ENCODE results near the gene PNPLA4.

Gene PNPLA4, protein sequence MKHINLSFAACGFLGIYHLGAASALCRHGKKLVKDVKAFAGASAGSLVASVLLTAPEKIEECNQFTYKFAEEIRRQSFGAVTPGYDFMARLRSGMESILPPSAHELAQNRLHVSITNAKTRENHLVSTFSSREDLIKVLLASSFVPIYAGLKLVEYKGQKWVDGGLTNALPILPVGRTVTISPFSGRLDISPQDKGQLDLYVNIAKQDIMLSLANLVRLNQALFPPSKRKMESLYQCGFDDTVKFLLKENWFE

DNA sequence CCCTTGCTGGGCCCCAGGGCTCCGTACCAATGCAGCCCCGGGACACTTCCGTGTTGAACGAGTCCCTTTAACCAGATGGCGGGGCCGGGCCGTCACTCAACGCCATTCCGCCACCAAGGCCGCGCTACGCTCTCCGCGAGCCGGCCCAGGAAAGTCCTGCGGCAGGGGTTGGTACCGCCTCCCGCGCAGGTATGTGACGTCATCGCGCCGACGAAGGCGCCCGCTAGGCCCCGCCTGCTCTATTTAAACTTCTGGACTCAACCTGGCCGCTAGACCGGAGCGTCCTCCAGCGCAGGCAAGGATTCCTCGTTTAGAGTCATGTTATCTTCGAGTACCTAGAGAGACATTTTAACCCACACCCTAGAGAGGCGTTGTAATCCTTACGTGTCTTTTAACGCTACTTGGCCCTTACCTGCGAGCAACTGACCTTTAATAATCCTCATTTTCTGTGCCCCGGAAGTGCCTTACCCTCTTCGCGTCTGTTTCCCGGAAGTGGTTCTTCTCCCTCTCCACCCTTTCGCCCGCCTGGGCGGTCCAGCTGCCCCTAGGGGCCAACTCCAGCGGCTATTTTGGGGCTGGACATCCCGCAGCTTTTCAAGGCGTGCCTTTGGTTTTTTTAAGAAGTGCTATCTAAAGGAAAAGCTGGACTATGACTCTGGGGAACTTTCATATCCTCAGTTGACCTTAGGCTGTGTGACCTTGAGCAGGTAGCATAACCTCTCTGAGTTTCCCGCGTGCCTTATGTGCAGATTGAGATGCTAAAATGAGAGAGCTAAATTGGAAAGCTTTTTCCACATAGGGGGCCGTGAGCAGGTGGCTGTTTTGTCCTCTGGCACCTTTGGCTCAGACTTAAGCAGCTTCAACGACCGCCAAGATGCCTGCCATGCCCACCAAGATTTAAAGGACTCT lies at the start of gene PNPLA4:
TSS of gene PNPLA4 (minus strand) at position 155 of the 909 bp plus-strand sequence. CDS start 1,294 bp downstream, outside the sequence.
- DNase-seq: peak; percentile 91

DNA sequence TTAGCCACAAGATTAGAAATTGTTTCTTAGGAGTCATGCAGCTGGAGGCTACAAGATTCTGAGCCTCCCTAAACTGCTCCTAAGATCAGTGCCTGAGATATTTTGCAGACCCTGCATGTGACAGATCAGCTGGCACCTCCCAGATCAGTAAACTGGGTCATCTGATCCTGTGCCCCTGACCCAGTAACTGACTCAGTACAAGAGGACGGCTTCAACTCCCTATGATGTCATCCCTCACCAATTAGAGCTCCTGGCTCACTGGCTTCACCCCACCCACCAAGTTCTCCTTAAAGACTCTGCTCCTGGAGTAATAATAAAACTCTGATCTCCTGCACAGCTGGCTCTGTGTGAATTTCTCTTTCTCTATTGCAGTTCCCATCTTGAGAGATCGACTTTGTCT lies 45.4 kb upstream of the PNPLA4 start:
- peak; percentile 5 for DNase-seq

DNA sequence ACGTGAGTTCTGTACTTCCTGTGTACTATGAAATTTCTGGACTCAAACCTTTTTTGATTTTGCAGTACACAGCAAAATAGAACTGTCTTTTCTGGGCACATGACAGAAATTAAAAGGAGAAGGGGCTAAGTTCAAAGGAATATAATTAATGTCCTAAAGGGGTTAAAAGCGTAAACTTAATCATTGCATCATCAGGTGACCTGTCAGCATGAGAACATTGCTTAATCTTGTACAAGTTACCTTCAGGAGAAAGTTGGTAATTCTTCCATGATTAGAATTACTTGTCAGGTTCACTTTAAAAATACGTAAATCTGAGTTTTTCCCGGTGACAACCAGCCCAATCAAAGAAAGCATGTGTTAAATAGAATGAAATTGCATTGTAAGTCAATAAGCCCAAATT lies 43.2 kb upstream of the PNPLA4 start:
- DNase-seq: no peak

DNA sequence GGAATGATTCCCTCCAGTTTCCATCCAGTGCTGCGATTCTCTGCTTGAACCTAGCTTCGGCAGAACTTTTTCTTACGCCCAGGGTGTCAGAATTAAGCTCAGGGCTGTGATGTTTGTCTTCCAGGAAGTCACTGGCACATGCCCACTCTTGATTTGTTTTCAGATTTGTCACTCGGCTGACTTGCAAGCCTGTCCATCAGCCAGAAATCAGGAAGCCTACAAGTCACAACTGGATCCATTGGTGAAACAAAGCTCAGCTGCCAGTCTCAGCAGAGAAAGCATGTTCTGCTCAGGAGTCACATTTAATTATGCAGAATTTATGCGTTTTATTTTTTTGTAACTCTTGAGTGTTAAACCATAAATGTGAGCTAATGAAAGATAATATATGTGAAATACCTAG lies 38.2 kb upstream of the PNPLA4 start:
- DNase-seq: no peak

DNA sequence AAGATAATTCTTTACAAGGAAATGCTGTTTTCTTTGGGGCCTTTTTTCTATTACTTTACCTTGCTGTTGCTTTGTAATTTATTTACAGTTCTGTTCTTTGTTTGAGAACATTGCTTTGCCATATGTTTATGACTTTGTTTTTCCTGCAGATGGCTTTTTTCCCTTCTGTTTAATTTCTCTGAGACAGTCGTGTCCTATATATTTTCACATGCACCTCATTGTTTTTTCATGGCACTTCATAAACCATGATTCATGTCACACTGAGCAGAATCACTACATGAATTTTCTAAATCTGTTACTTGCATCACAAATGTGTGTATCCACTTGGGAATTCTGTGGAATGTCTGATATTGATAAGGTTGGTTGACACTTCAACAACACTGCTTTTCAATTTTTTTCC lies 33.0 kb upstream of the PNPLA4 start:
- no peak for DNase-seq

DNA sequence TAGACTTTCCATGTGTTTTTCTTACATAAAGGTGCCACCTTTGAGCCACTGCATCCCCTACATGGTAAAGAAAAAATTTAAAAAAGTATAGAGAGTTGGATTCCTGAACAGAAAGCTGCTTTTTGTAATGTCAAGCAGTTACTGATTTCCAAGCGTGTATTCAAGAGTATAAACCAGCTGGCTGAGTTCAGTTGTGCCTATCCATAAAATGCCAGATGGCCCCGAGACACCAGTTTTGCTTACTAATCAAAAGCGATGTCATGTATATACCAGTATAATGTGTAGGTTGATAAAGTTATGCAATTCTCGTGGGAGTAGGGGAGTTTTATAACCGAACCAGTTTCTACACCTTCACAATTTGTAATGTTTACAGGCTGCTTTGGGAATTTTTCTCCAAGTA lies 26.2 kb upstream of the PNPLA4 start:
- no peak for DNase-seq

DNA sequence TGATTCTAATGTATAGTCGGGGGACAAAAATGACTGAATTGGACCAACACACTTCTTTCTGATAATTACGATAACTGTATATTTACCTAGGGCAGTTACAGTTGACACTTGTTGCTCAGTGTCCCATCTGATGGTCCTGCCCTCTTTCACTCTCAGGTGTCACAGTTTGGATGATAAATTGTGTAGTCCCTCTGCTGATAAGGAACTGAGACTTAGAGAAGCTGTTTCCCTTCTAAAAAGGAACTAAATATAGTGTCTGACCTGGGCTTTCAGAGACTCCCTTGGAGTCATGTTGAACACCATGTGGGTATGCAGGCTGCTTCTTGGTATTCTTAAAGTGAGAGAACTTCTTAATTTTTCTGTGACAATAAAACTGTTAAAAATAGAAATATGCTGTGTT lies 23.7 kb upstream of the PNPLA4 start:
- DNase-seq: no peak

DNA sequence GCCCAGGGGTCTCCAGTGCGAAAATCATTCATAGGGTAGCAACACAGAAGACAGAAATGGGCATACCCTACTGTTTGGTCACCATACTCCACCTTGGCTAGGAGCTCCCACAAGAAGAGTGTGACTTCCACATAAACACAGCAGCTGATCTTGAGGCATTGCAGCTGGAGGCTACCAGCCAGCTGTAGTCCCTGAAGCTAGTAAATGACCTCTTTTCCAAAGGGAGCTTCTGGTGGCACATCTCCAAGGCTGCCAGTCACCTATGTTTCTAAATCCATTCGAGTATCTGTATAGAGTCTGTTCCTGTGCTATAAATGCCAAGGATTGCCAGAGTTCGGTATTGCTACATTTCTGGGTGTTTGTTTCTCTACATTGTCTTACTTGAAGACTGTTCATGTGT lies 21.3 kb upstream of the PNPLA4 start:
- DNase-seq: no peak

DNA sequence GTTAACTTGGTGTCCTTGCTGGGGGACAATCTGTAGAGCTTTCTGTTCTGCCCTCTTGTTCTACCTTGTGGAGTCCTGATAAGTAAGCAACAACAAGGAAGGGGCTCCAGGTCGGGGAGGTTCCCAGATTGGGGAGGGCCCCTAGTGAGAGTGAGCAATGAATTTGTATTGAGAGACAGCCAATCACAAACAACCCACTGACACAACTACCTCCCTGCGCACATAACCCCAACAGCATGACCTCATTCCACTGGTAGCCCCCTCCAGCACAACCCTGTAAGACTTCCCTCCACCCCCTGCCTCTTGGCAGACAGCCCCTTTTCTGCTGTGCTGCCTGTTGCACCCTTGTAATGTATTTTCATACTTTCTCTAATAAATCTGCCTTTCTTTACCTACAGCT lies 19.7 kb upstream of the PNPLA4 start:
- no peak for DNase-seq

DNA sequence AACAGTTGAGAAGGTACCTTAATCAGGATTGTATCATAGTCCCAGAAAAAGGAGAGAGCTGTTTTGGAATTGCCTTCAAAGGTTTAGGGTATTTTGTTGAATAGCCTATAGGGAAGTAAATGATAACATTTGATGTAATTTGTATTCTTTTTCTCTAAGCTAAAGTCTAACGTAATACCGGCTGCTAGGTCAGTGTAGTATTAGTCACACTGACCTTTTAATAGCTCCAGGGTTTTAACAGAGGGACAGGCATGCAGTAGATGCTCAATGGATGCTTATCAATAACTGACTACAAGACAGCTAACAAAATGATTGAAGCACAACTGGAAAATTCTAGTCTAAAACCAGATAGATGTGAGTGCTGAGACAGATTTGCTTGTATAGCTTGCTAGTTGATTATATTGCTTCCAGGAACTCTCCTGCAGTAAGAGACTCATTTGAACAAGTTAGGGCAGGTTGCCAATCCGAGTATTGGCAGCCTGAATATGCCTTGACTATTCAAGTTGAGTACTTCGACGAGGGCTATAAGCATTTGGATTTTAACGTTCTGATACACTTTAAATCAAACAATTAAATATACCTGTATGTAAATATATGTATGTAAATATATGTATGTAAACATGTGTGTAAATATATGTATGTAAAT lies 16.5 kb upstream of the PNPLA4 start:
- no peak for DNase-seq

DNA sequence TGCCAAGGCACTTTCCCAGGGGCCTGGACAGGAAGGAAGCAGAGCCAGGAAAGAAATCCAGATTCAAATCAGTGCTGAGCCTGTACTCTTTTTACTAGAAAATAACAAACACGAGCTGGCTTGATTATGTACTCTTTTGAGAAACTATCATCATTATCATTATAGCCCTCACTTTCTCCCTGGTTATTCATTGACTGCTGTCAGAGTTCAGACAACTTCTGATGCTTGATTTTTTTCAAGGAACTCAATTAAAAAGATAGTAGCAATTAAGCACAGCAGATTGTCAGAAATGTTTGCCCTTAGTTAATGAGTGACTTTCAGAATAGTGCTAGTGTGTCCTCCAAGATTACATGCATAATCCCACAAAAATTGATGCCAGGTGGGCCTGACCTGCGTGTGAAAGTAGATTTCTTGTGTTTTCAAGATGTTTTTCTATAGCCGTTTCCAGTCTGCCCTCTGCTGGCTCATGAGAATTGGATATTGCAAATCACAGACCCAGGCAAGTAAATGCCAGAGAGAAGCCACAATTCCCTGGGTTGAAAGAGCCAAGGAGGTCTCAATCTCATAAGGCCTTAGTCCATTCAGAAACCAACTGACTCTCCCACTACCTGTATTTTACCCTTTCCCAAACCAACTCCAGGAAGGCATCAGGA lies 14.3 kb upstream of the PNPLA4 start:
- peak; percentile 54 for DNase-seq

DNA sequence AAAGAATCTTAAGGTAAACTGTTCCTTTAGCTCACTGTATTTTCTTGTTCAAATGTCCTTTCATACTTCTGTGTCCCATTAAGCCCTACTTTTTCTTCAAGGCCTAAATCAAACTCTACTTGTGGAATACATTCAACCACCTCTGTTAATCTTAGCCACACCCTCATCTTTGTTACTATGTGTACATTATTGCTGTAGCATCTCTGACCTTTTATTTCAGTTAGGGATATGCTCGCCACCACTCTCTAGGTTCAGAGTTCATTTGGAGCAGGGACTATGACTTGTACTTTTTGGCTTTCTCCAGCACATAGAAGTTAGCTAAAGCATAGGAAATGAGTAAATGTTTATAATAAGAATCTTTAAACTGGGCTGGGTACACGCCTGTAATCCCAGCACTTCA lies 6.8 kb upstream of the PNPLA4 start:
- DNase-seq: no peak

DNA sequence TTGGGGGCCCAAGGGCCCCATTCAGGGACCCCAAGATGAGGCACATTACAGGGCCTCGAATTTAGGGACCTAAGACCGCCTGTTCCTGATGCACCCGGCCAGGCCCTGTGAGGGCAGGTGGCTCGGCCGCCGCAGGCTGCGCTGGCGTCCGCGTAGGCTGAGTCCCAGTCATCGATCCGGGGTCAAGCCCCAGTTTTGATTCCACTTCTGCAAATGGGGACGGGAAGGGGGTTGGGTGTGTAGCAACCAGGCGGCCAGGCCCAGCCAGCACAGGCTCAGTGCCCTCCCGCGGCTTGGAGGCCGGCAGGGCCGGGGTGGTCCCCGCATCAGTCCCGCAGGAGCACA lies 327 bp downstream of the PNPLA4 start:
- DNase-seq: no peak

DNA sequence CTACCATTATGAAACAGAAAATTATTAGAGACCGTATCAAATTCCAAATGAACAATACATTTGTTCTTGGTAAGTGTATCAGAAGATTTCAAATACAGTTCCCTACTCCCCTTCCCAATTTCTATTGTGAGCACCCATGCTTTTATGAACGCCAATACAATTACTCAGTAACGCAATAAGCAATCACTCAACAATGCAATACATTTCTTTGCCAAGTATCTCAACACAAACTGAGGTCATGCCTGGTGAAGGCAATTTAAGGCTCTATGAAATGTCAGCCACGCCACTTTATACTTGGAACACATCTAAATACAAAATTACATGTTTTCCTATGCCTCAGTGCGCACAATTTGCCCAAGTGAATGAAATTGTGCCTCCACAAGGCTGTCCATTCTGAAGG lies 712 bp downstream of the PNPLA4 start:
- no peak for DNase-seq

DNA sequence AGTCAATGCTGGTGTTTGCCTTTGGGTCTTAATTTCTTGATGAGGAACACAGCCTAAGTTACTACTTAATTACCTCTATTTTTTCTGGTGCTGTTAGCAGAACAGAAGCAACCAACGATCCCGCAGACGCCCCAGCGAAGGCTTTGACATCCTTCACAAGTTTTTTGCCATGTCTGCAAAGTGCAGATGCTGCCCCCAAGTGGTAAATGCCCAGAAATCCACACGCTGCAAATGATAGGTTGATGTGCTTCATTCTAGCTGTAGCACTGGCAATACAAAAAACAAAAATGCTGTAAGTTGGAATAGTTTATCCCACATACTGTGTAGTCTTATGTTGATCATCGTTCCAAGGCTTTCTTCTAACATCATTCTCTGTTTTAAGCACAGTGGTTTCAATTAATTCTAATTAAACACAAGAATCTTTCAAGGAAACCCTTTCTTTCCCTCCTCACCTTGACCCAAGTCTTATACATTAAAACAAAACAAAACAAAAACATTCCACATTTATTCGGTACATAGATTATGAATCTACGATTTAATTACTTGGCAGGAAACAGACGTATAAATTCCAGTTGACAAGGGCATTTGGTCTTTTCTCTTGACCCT lies 1.2 kb downstream of the PNPLA4 start:
- DNase-seq: peak; percentile 76

DNA sequence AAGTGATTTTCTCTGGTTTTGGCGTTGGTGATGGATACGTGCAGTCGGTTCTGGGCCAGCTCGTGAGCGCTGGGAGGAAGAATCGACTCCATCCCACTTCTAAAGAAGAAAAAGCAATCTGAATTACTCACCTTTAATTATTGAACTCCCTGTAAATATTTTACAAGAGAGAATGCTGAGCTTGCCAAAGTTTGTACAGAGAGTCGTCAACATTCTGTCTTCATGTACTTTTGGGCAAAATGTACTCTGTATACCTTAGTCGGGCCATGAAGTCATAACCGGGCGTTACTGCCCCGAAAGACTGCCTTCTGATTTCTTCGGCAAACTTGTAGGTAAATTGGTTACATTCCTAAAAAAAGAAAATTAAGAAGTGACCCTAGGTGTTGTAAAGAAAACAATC lies 5.5 kb downstream of the PNPLA4 start:
- no peak for DNase-seq

DNA sequence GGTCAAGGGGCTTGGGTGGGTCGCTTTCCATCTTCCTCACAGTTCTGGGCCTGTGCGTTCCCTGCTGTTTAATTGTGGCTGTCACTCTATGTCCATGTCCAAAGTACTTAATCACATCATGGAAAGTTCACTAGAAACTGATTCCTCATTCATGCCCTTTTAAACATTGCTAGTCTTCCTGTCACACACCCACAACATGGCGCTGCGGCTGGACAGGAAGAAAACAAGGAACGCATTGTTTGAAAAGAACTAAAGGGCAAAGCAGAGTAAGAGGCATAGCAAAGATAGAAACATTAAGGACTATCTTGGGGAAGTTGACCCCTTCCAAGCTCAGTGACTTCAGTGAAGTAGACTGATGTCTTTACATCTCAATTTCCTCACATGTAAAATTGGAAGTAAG lies 18.4 kb downstream of the PNPLA4 start:
- DNase-seq: no peak

DNA sequence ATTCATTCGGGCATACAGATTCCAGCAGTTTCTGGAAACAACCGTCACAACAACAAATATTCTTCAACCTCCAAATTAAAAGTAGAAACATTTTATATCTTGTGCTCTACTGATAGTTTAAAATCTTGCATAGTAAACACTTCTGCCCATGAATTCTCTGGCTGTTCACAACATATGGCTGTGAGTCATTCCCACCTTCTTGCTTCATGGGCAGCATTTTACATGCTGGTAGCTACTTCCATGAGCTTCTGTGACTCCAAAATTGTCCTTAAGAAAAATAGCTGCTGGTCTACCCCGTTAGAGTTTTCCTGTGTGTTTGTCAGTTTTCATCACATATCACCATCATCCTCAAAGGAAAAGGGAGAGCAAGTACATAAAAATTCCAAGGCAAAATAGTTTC lies 22.7 kb downstream of the PNPLA4 start:
- no peak for DNase-seq

DNA sequence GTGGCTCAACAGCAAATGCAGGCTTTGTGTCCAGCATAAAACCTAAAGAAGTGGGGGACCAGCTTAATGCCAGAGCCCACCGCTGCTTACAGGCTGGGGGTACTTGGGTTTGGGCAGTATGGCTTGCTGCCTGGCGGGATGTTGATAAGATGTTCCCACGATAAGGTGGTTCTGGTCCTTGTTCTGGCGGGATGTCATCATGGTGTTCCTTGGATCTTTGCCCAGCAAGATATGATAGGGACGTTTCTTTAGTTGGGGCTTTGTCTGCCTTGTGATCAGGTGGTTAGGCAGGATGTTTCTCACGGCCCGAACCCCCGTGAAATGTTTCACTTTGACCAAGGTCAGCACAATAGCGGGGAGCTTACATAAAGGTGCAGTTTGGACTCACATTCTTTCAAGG lies 35.3 kb downstream of the PNPLA4 start:
- no peak for DNase-seq

DNA sequence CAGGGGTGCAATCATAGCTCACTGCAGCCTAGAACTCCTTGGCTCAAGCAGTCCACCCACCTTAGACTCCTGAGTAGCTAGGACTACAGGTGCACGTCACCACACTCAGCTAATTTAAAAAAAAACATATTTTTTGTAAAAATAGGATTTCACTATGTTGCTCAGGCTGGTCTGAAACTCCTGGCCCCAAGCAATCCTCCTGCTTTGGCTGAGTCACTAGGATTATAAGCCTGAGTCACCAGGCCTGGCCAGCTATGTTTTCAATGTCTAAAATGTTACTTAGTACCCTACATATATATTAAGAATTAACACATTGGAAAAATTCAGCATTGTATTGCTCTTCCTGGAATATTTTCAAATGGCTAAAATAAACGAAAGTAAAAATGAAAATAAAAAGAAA lies 37.5 kb downstream of the PNPLA4 start:
- no peak for DNase-seq

DNA sequence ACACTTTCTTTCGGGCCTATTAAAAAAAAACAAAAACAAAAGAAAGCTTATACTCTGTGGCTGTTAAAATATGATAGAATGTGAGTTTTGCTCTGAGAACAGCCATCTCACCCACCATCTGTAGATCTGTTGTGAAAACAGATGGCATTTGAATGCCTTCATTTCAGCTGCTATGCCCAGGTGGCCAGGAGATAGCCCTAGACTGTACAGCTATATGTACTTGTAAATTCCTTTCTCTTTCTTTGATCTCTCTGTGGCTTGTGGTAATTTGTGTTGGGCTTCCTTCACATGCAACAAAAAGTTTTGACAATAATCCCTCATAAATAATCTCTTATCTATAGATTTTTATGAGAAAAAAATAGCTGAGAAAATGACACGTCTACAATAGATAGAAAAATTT lies 38.1 kb downstream of the PNPLA4 start:
- DNase-seq: no peak

DNA sequence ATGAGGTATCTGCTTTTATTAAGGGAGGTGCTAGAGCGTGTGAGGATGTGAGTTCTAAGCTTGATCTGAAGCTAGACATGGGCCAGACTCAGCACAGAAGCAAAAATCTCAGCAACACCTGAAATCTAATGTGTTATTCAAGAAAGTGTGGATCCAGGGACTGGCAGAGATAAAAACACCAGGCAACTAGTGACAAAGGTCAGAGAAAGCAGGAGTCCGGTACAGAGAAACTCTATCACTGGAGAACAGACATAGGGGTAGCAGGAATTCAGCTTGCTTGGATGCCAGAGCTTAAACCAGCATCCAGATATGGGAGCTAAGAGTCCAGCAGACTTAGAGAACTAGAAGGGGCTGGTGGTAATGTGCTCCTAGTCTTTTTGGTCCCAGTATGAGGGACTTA lies 50.3 kb downstream of the PNPLA4 start:
- no peak for DNase-seq

DNA sequence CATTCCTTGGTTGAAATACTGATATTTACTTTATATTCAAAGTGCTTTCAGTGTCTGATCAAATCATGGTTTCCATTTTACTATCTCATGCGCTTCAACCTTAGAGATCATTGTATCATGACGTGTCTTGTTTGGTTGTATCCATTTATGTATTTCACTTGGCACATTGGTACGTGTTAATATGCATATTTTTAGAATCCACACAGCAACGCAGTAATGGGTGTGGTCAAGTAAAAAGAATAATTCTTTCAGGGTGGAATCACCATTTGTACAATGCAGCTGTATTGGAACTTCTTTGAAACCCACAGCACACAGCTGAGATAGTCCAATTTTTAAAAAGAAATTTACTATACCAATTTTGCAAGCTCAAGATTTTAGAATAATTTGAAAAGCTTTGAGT lies 55.2 kb downstream of the PNPLA4 start:
- no peak for DNase-seq
